Activated T-cell treated with anti-CD3 and anti-CD28 coated beads, Interleukin-2, amount 50 U/mL, for 48 hours (primary cell): Measurements from ENCODE around the gene ASIC4.
A peak's percentile ranks its signal among the peaks of the same experiment; 100 is the strongest.

ENCODE experiments used
- DNase-seq, 2 experiments: peaks; one replicate each; pipeline ENCODE4 v3.0.0-alpha.2; 2020

The ASIC4 gene

GRCh38 chr2:219537657-219538488, 23.6 kb downstream of the ASIC4 start:
- DNase-seq: no peak

- no peak for DNase-seq
Measured at GRCh38 chr2:219538504-219538951, 24.2 kb downstream of the ASIC4 start.

GRCh38 chr2:219538956-219539788, 24.9 kb downstream of the ASIC4 start:
- DNase-seq: no peak

DNA sequence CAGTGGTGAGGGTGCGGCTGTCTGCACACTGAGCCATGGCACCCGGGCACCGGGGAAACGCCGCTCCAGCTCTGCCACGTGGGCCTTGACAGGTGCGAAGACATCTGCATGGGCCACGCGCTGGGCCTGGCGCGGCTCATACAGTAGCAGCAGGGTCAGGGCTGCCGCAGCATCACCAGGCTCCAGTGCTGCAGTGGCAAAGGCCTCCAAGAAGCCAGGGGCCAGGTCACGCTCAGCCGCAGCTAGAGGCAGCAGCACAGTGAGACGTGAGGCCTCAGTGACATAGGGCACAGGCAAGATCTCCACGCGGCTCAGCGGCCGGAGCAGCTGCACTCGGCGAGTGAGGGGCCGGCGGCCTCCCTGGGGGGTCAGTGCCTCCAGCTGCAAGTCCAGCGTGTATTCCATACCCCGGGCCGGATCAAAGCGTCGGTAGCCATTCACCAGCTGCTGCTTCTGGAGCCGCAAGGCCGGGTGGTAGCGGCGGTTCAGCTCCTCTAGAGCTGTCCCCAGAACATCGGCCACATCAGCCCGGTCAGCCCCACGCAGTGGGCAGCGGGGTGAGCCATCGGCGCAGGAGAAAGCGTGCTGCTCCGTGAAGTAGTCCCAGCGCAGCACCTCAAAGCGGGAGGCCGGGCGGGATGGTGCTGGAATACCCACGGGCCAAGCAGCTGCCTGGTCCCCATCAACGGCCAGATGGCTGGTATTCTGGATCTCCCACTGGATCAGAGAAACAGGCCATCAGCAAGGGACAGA, 25.8 kb downstream of the ASIC4 start:
- DNase-seq: no peak

GRCh38 chr2:219540784-219541504, 26.7 kb downstream of the ASIC4 start:
- DNase-seq: no peak

DNA sequence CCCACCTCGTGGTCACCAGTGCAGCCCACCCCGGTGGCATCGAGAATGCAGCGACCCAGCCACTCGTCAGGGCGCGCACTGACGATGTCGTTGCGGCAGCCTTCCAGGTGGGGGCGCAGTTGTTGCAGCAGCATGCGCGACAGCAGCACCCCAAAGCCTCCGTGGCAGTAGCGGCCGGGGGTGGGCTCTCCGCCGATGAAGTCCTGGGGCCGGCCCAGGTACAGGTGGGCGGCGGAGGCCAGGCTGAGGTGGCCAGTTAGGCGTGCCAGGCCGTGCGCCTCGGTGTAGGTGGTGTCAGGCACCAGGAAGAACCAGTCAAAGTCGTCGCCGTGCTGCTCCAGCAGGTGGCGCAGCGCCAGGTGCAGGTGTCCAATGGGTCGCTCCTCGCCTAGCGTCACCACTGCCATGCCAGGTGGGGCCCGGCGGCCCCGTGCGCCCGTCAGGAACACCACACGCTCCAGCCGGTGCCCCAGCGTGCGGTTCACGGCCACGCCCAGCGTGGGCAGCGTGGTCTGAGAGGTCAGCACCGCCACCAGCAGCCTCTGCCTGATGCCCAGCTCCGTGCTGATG, 27.4 kb downstream of the ASIC4 start:
- DNase-seq: peak; percentile 95 to 96

DNA sequence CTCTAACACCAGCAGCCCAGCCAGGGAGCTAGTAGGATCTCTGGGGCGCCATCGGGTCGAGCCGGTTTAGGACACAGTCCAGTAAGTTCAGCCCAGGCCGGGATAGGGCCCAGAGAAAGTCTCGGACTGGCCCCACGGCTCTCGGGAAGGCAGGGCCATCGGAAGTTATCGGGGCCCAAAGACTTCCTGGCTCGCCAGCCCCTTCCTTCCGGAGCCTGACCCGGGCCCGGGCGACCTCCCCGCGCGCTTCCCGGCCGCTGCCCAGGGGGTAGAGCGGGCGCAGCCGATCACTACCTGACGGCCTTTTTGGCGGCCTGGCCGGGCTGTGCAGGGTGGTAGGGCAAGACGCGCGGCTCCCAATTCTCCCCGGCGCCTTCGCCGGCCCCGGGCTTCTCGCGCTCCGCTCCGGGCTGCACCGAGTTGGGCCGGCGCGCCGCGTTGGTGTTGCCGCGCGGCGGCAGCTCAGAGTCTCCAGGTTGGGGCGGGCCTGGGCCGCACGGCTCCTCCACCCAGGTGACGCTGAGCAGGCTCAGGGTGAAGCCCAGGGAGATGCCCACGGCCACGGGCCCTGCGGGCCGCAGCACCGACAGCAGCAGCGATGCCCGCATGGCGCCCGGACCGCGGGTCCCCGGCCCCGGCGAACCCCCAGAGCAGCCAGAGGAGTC, 28.8 kb downstream of the ASIC4 start:
- no peak for DNase-seq

DNA sequence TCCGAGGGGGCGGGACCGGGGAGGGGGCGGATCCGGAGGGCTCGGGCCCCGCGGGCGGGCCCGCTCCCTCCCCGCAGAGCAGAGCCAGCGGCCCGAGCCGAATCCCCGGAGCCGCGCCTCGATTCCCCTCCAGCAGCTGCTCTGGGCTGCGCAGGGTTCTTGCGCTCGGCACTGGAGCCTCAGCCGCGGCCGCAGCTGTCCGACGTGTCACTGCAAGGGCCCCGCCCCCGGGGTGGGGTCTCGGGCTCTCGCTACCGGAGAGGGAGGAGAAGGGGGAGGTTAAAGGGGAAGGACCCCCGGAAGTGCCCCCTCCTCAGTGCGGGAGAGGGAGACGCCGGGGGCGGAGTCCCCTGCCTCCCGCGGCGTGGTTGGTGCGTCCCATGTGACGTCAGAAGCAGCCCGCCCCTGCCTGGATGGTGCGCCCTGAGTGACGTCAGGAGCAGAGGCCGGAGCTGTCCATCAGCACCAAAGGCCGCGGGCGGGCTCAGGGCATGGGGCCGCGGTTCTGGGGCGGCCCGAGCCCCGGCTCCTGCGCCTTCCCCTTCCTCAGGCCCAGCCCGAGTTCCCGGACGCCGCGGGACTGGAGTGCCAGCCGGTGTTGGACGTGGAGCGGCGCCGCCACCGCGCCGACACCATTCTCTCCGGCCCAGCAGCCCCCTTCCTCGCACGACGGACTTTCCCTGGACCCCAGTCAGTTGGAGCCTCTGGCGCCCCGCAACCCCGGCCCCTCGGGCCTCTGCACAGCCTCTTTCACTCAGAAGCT, 29.5 kb downstream of the ASIC4 start, which contains the start of the genes CHPF and TMEM198:
Gene CHPF, minus strand, starts transcription at position 214 of the 763 bp plus-strand sequence. CDS start 271 bp downstream, outside the sequence.
Gene TMEM198, plus strand, starts transcription at position 433 of the 763 bp plus-strand sequence. CDS start 700 bp downstream, outside the sequence.
- peak; percentile 95 to 96 for DNase-seq

DNA sequence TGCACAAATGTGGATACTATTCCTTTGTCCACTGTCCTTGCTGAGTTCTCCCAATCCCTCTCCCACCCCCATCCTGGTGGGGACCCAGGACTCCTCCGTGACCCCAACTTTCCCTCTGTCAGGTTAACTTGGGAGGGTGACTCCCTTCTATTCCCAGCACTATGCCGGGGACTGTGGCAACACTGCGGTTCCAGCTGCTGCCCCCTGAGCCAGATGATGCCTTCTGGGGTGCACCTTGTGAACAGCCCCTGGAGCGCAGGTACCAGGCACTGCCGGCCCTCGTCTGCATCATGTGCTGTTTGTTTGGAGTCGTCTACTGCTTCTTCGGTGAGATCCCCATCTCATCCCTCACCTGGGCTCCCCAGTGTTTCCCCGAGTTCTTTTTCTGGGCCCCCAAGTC, 30.3 kb downstream of the ASIC4 start:
- no peak for DNase-seq

DNA sequence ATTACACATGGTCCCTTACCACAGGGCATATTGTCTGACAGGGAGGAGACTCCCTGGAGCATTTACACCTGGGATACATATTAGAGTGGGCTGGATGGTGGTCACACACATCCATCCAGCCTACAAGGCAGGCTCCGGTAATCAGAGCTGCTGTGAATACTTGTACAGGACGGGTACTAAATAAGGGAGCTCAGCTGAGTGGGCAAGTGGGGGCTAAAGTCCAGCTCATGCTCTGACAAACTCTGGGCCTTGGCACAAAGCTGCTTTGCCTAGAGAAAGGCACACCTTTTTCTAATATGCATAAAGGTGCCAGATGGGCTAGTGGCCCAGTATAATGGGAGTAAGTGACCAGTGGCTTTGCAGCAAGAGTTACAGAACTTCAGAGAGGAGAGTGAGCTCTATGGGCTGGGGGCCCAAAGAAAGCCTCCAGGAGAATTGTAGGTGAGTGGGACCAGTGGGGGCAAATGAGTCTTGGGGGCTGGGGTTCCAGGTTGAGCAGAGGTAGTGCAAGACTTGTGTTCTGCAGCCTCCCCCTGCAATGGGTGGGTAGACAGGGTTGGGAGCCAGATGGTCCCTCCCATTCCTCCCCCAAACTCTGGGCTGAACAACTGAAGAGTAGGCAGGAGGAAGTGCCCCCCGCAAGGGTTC, 31.1 kb downstream of the ASIC4 start:
- DNase-seq: no peak

DNA sequence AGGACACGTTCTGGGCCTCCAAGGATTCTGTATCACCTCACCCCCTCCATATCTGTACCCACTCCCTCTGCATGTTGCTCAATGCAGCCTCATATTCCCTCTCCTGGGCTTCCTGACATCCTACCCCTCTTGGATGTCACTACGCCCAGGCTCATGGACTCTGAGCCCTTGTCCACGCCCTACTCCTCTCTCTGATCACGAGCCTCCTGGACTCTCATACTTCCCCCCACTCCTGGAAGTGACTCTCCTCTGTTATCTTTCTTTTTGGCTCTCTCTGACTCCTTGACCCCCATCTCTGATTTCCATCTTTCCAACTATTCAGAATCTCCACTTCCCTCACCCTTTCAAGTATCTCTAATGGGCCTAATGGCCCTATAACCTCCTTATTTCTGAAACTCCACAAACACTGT, 31.7 kb downstream of the ASIC4 start:
- no peak for DNase-seq

DNA sequence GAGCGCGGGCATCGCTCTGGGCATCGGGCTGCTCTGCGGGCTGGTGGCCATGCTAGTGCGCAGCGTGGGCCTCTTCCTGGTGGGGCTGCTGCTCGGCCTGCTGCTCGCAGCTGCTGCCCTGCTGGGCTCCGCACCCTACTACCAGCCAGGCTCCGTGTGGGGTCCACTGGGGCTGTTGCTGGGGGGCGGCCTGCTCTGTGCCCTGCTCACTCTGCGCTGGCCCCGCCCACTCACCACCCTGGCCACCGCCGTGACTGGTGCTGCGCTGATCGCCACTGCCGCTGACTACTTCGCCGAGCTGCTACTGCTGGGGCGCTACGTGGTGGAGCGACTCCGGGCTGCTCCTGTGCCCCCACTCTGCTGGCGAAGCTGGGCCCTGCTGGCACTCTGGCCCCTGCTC, 33.3 kb downstream of the ASIC4 start:
- DNase-seq: no peak

GRCh38 chr2:219548990-219549389, 34.7 kb downstream of the ASIC4 start:
- no peak for DNase-seq

- no peak for DNase-seq
Measured at GRCh38 chr2:219549619-219550018, 35.3 kb downstream of the ASIC4 start.

- no peak for DNase-seq
Measured at GRCh38 chr2:219551441-219552381, 37.4 kb downstream of the ASIC4 start.

DNA sequence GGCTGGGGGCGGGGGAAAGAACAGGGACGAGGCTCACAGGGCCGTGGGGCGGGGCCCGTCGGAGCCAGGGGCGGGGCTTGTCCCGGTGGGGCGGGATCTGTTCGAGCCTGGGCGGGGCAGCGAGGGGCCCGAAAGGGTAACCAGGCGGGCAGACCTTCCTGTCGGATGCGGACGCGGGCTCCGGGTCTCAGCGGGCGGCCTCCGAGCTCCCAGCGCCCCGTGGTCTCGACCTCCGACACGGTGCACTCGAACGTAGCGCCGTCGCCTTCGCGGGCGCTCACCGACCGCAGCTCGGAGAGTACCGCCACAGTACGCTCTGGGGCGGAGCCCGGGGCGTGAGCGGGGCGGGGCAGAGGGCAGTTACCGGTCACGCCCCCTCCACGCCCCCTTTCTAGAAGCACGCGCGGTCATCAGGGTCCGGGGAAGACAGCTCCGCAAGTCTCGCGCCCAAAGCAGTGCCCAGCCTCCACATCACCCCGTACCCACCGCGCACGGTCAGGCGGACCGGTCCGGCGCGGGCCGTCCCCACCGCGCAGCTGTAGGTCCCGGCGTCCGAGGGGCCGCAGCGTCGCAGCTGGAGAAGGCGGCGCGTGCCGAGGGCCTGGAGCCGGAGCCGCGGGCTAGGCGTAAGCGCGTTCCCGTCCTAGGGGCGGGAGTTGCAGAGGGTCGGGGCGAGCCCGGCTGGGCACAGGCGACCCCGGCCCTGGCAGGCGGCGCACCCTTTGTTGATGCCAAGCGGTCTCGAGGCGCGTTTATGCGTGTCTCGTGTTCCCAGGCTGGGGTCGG, 38.3 kb downstream of the ASIC4 start:
- peak; percentile 90 to 92 for DNase-seq

DNA sequence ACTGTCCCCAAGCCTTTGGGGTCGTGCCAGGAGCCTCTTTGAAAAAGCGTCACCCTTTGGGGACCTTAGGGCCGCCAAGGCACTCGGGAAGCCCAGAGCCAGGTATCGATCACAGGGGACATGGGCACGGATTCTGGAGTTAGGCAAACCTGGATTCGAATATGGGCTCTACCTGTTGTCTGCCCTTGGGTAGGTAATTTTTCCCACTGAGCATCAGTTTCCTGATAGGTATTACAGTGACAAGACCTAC, 38.8 kb downstream of the ASIC4 start:
- DNase-seq: no peak

GRCh38 chr2:219553463-219553963, 39.2 kb downstream of the ASIC4 start:
- DNase-seq: no peak
